MCF 10A (cell line): ENCODE measurements around the gene ALDH5A1. TPM values are rescaled to one million over a fixed set of nuclear protein-coding genes. Genes with fewer than 3 reads are reported as not detected.

Source experiments
- BruUV-seq: library from RNA; stranded (reverse); fragments of 400-500 nt; replicated peaks from 2 replicates; lab custom pipeline; 2021; lab: Mats Ljungman, UMichigan
- CTCF ChIA-PET: fragments of 300-600 bp; sonication (Branson Sonifier 250); formaldehyde crosslinking; extraction: SDS; loops from one replicate; lab custom pipeline; 2021; ENCODE audit warnings: antibody characterized with exemption, inconsistent platforms; lab: Yijun Ruan, JAX
- POLR2A ChIA-PET: fragments of 300-600, 350-650 bp; sonication (Branson Sonifier 250); formaldehyde crosslinking; extraction: SDS; loops from one replicate; lab custom pipeline; 2020; ENCODE audit warnings: antibody characterized with exemption, inconsistent platforms; lab: Yijun Ruan, JAX
- DNase-seq: peaks from one replicate; pipeline ENCODE4 v3.0.0-alpha.2; 2018; ENCODE audit not compliant: unreplicated experiment
- H3K27ac Mint-ChIP-seq: one replicate; pipeline ENCODE4 v1.8.0; 2022; ENCODE audit warnings: mild to moderate bottlenecking, low read depth, mixed read lengths; ENCODE audit not compliant: unreplicated experiment
- H3K27me3 Mint-ChIP-seq: one replicate; pipeline ENCODE4 v1.8.0; 2022; ENCODE audit warnings: mixed read lengths; ENCODE audit not compliant: insufficient read depth, unreplicated experiment
- H3K36me3 Mint-ChIP-seq: one replicate; pipeline ENCODE4 v1.8.0; 2022; ENCODE audit warnings: mild to moderate bottlenecking, moderate library complexity, mixed read lengths; ENCODE audit not compliant: insufficient read depth, unreplicated experiment
- H3K4me1 Mint-ChIP-seq: one replicate; pipeline ENCODE4 v1.8.0; 2022; ENCODE audit warnings: mixed read lengths; ENCODE audit not compliant: insufficient read depth, unreplicated experiment
- H3K4me3 Mint-ChIP-seq: one replicate; pipeline ENCODE4 v1.8.0; 2022; ENCODE audit warnings: mild to moderate bottlenecking, moderate library complexity, mixed read lengths; ENCODE audit not compliant: unreplicated experiment
- H3K9me3 Mint-ChIP-seq: one replicate; pipeline ENCODE4 v1.8.0; 2022; ENCODE audit warnings: mixed read lengths; ENCODE audit not compliant: unreplicated experiment
- CTCF ChIP-seq: fragments of 200-600 bp; IDR thresholded peaks from one replicate; pipeline ENCODE4 v1.8.0; 2022; ENCODE audit warnings: antibody characterized with exemption, mild to moderate bottlenecking; ENCODE audit not compliant: unreplicated experiment
- intact Hi-C: fragments of 100-400 bp; cut with micrococcal nuclease; formaldehyde crosslinking; loops from 2 replicates; pipeline ENCODE4 v1.14.1; 2022
- total RNA-seq: library from RNA; stranded (reverse); gene quantifications from 2 replicates; pipeline ENCODE4 v1.2.3, GENCODE V29; 2022

ALDH5A1 gene
- total RNA-seq, 1 experiment from 2014 or later, result 1.7 TPM

GRCh38 chr6:24454452-24454851 lies 40.3 kb upstream of the ALDH5A1 start:
- Mint-ChIP-seq H3K27me3 (no peaks in the 10 kb centered on the region), H3K4me3 (no peak overlapping the region), H3K9me3 (no peaks in the 10 kb centered on the region), H3K4me1 (peaks cover 8% of the 10 kb centered on the region), H3K27ac (no peak overlapping the region), H3K36me3 (no peaks in the 10 kb centered on the region)
- intact Hi-C loops, result no loop called here
- BruUV-seq, result no TSS peak
- no peak for DNase-seq
- ChIA-PET CTCF (no interaction called here), POLR2A (interaction anchor here (0.6 kb wide), 2 partner anchors 12 to 1742 kb away, joined by 3 read pairs; no protein-coding TSS in a partner anchor)
- no peak for TF ChIP-seq CTCF

GRCh38 chr6:24455061-24455460 lies 39.7 kb upstream of the ALDH5A1 start:
- no peak for TF ChIP-seq CTCF
- POLR2A ChIA-PET, result interaction anchor here (0.6 kb wide), 1 partner anchor 1742 kb away, joined by 3 read pairs; no protein-coding TSS in a partner anchor
- H3K4me3 Mint-ChIP-seq, result no peak overlapping the region
- H3K36me3 Mint-ChIP-seq, result no peaks in the 10 kb centered on the region
- BruUV-seq, result no TSS peak
- H3K9me3 Mint-ChIP-seq, result no peaks in the 10 kb centered on the region
- intact Hi-C loops, result no loop called here
- H3K4me1 Mint-ChIP-seq, result peaks cover 9% of the 10 kb centered on the region
- CTCF ChIA-PET, result no interaction called here
- H3K27me3 Mint-ChIP-seq, result no peaks in the 10 kb centered on the region
- no peak overlapping the region for H3K27ac Mint-ChIP-seq
- DNase-seq, result no peak

GRCh38 chr6:24458134-24458533 lies 36.6 kb upstream of the ALDH5A1 start:
- peak; percentile 81 for DNase-seq

GRCh38 chr6:24458941-24459340 lies 35.8 kb upstream of the ALDH5A1 start:
- no peak overlapping the region for H3K4me3 Mint-ChIP-seq
- H3K27me3 Mint-ChIP-seq, result no peaks in the 10 kb centered on the region
- TF ChIP-seq CTCF, result no peak
- peaks cover 9% of the 10 kb centered on the region for H3K4me1 Mint-ChIP-seq
- intact Hi-C loops, result no loop called here
- no TSS peak for BruUV-seq
- H3K9me3 Mint-ChIP-seq, result no peaks in the 10 kb centered on the region
- H3K27ac Mint-ChIP-seq, result no peak overlapping the region
- POLR2A ChIA-PET, result interaction anchor here (0.7 to 1.2 kb wide), 4 partner anchors 29 to 1775 kb away, joined by 3 to 5 read pairs (median 3); no protein-coding TSS in a partner anchor
- CTCF ChIA-PET, result interaction anchor here (0.6 to 1.0 kb wide), 2 partner anchors 16 to 29 kb away, joined by 3 to 4 read pairs; no protein-coding TSS in a partner anchor
- no peaks in the 10 kb centered on the region for H3K36me3 Mint-ChIP-seq
- peak; percentile 89 for DNase-seq

More at GRCh38 chr6:24458134-24458533, 36.6 kb upstream of the ALDH5A1 start:
- ChIA-PET POLR2A (interaction anchor here (0.7 to 1.2 kb wide), 3 partner anchors 28 to 32 kb away, joined by 3 to 5 read pairs (median 3); no protein-coding TSS in a partner anchor), CTCF (interaction anchor here (0.5 to 1.0 kb wide), 3 partner anchors 26 to 63 kb away, joined by 3 read pairs; no protein-coding TSS in a partner anchor)
- no peak for TF ChIP-seq CTCF
- no peak overlapping the region for H3K27ac Mint-ChIP-seq
- intact Hi-C loops, result no loop called here
- H3K36me3 Mint-ChIP-seq, result no peaks in the 10 kb centered on the region
- no TSS peak for BruUV-seq
- no peaks in the 10 kb centered on the region for H3K9me3 Mint-ChIP-seq
- H3K27me3 Mint-ChIP-seq, result no peaks in the 10 kb centered on the region
- no peak overlapping the region for H3K4me3 Mint-ChIP-seq
- H3K4me1 Mint-ChIP-seq, result peaks cover 9% of the 10 kb centered on the region
